PFSK-1 (cell line): ENCODE data around the gene C5.

Experiments
- FOXP2 ChIP-seq: optimal IDR thresholded peaks from 2 replicates; pipeline ENCODE3; 2011; ENCODE audit warnings: borderline replicate concordance, control low read depth, inconsistent platforms; ENCODE audit not compliant: insufficient read depth; ENCODE audit errors: extremely low read length, extremely low read depth
- POLR2AphosphoS5 ChIP-seq: IDR thresholded peaks from 2 replicates; pipeline ENCODE4 v1.6.1; 2012; ENCODE audit warnings: low read depth, mild to moderate bottlenecking, control low read depth, low read length, moderate library complexity
- REST ChIP-seq, 2 experiments: IDR thresholded peaks; 2 replicates each; pipeline versions ENCODE4 v1.6.1 to v1.8.0; 2011 to 2012; ENCODE audit warnings: low read depth in 2 of 2, low read length in 2 of 2, control low read depth in 1 of 2, inconsistent platforms in 1 of 2, mild to moderate bottlenecking in 1 of 2, moderate library complexity in 1 of 2; ENCODE audit not compliant: insufficient read depth in 1 of 2
- SIN3A ChIP-seq: IDR thresholded peaks from 2 replicates; pipeline ENCODE4 v1.6.1; 2012; ENCODE audit warnings: mild to moderate bottlenecking, low read length, moderate library complexity, borderline replicate concordance; ENCODE audit not compliant: insufficient read depth
- TAF1 ChIP-seq: IDR thresholded peaks from 2 replicates; pipeline ENCODE4 v1.6.1; 2012; ENCODE audit warnings: low read length, control low read depth, borderline replicate concordance; ENCODE audit not compliant: insufficient read depth

Gene C5

GRCh38 chr9:120941046-120941770 lies 108.9 kb downstream of the C5 start:
- TF ChIP-seq SIN3A, result no peak
- no peak for TF ChIP-seq TAF1
- TF ChIP-seq REST (IDR thresholded peaks at IDR 0.05; ENCODE audit: insufficient read depth in 1 of 2, low read depth in 2 of 2, low read length in 2 of 2), result no peak
- TF ChIP-seq FOXP2, result no peak

GRCh38 chr9:120940573-120940972 lies 109.5 kb downstream of the C5 start:
- TF ChIP-seq SIN3A, result no peak
- TF ChIP-seq FOXP2, result no peak
- no peak for TF ChIP-seq POLR2AphosphoS5
- no peak for TF ChIP-seq TAF1
- TF ChIP-seq REST (IDR thresholded peaks at IDR 0.05; ENCODE audit: insufficient read depth in 1 of 2, low read depth in 2 of 2, low read length in 2 of 2), result no peak

GRCh38 chr9:120938851-120939250 lies 111.2 kb downstream of the C5 start:
- TF ChIP-seq SIN3A (no peak), REST (IDR thresholded peaks at IDR 0.05; ENCODE audit: insufficient read depth in 1 of 2, low read depth in 2 of 2, low read length in 2 of 2) (no peak), TAF1 (no peak), POLR2AphosphoS5 (no peak), FOXP2 (no peak)

- TF ChIP-seq SIN3A (no peak), FOXP2 (no peak), REST (IDR thresholded peaks at IDR 0.05; ENCODE audit: insufficient read depth in 1 of 2, low read depth in 2 of 2, low read length in 2 of 2) (no peak), POLR2AphosphoS5 (no peak), TAF1 (no peak)
These were observed 112.5 kb downstream of the C5 start for GRCh38 chr9:120937596-120937995.
